Liver (tissue), 9 donors: ENCODE data around the gene SELENBP1. TPM values are rescaled to one million over a fixed set of nuclear protein-coding genes. Genes with fewer than 3 reads are reported as not detected.

Experiments used
- DNase-seq: peaks from one replicate; pipeline ENCODE4 v3.0.0-alpha.2; 2017; ENCODE audit warnings: low spot score
- H3K27ac ChIP-seq, 2 donors: one replicate each; pipeline ENCODE4 v1.7.0; 2013; ENCODE audit warnings: inconsistent platforms in 2 of 2, low read length in 2 of 2, control low read depth in 1 of 2, low read depth in 1 of 2, mild to moderate bottlenecking in 1 of 2
- H3K27me3 ChIP-seq, 4 donors: one replicate each; pipeline versions ENCODE4 v1.6.1 to v1.7.0; 2013; ENCODE audit warnings: low read length in 3 of 4, inconsistent platforms in 1 of 4, mild to moderate bottlenecking in 1 of 4, moderate library complexity in 1 of 4; ENCODE audit not compliant: control insufficient read depth in 4 of 4, insufficient read depth in 4 of 4
- H3K36me3 ChIP-seq, 4 donors: one replicate each; pipeline versions ENCODE4 v1.6.1 to v1.7.0; 2013; ENCODE audit warnings: low read length in 3 of 4, mild to moderate bottlenecking in 3 of 4, low read depth in 1 of 4, moderate library complexity in 1 of 4; ENCODE audit not compliant: control insufficient read depth in 4 of 4, insufficient read depth in 3 of 4
- H3K4me1 ChIP-seq, 4 donors: one replicate each; pipeline versions ENCODE4 v1.6.1 to v1.7.0; 2013; ENCODE audit warnings: low read length in 3 of 4, mild to moderate bottlenecking in 3 of 4, moderate library complexity in 1 of 4; ENCODE audit not compliant: control insufficient read depth in 4 of 4, insufficient read depth in 4 of 4
- H3K4me3 ChIP-seq, 3 donors: one replicate each; pipeline versions ENCODE4 v1.6.1 to v1.7.0; 2013; ENCODE audit warnings: low read length in 3 of 3, control low read depth in 1 of 3, low read depth in 1 of 3, mild to moderate bottlenecking in 1 of 3
- H3K9ac ChIP-seq, 2 donors: one replicate each; pipeline ENCODE4 v1.7.0; 2013; ENCODE audit warnings: low read length in 2 of 2, mild to moderate bottlenecking in 2 of 2, moderate library complexity in 2 of 2, control low read depth in 1 of 2, low read depth in 1 of 2
- H3K9me3 ChIP-seq, 4 donors: one replicate each; pipeline versions ENCODE4 v1.6.1 to v1.7.0; 2013; ENCODE audit warnings: low read length in 3 of 4; ENCODE audit not compliant: control insufficient read depth in 4 of 4
- CTCF ChIP-seq: fragments of 150-350 bp; IDR thresholded peaks from 2 replicates; pipeline ENCODE4 v1.5.1; 2017; ENCODE audit warnings: improper control_type of control experiment, low read depth, low read length; ENCODE audit not compliant: missing input control
- EGR1 ChIP-seq, 2 donors: IDR thresholded peaks; 2 replicates each; pipeline ENCODE4 v1.6.1; 2016 to 2018; ENCODE audit warnings: antibody characterized with exemption in 2 of 2, low read depth in 2 of 2
- FOXA1 ChIP-seq: IDR thresholded peaks from 2 replicates; pipeline ENCODE4 v1.6.1; 2016; ENCODE audit warnings: antibody characterized with exemption
- FOXA2 ChIP-seq: IDR thresholded peaks from 2 replicates; pipeline ENCODE4 v1.6.1; 2016; ENCODE audit warnings: antibody characterized with exemption
- GABPA ChIP-seq, 2 donors: IDR thresholded peaks in 1 of 2; conservative IDR thresholded peaks in 1 of 2; 2 replicates each; pipeline ENCODE4 v1.6.1; 2016; ENCODE audit warnings: antibody characterized with exemption in 2 of 2, mild to moderate bottlenecking in 1 of 2, moderate library complexity in 1 of 2
- HNF4A ChIP-seq, 2 donors: conservative IDR thresholded peaks; 2 replicates each; pipeline ENCODE4 v1.6.1; 2016; ENCODE audit warnings: antibody characterized with exemption in 2 of 2, mild to moderate bottlenecking in 2 of 2
- JUND ChIP-seq, 2 donors: IDR thresholded peaks; 2 replicates each; pipeline ENCODE4 v1.6.1; 2016; ENCODE audit warnings: antibody characterized with exemption in 2 of 2
- NR2F2 ChIP-seq: IDR thresholded peaks from 2 replicates; pipeline ENCODE4 v1.6.1; 2016; ENCODE audit warnings: antibody characterized with exemption
- RAD21 ChIP-seq, 2 donors: IDR thresholded peaks; 2 replicates each; pipeline ENCODE4 v1.6.1; 2016; ENCODE audit warnings: antibody characterized with exemption in 2 of 2, mild to moderate bottlenecking in 2 of 2
- REST ChIP-seq: IDR thresholded peaks from 2 replicates; pipeline ENCODE4 v1.6.1; 2016; ENCODE audit warnings: antibody characterized with exemption, mild to moderate bottlenecking
- TAF1 ChIP-seq: conservative IDR thresholded peaks from 2 replicates; pipeline ENCODE4 v1.6.1; 2016; ENCODE audit warnings: antibody characterized with exemption, mild to moderate bottlenecking
- YY1 ChIP-seq: IDR thresholded peaks from 2 replicates; pipeline ENCODE4 v1.6.1; 2016; ENCODE audit warnings: antibody characterized with exemption, mild to moderate bottlenecking
- WGBS: extraction: QIAGEN DNeasy Blood & Tissue Kit; methylation state at CpG from one replicate; pipeline ENCODE4 v1.1.7; 2013; 5-methylcytosine and 5-hydroxymethylcytosine counted together
- polyA plus RNA-seq, 2 donors: library from polyadenylated mRNA; stranded (reverse) in 1 of 2; unstranded in 1 of 2; fragments of 200-250 nt in 1 of 2; fragments of >200 nt in 1 of 2; fragmentation: Nextera tagmentation in 1 of 2; extraction: Ambion mirVana in 1 of 2; gene quantifications; one replicate each; pipeline versions ENCODE4 v1.2.1 to v1.2.3, GENCODE V29; 2013 to 2015
- total RNA-seq, 2 donors: library from RNA; depleted of rRNA; stranded (reverse); fragments of >200 nt; gene quantifications; one replicate each; pipeline ENCODE4 v1.2.3, GENCODE V29; 2014
- TF ChIP-seq, protein P1 (sequence below): IDR thresholded peaks from 2 replicates; pipeline ENCODE4 v1.6.1; 2016; ENCODE audit warnings: antibody characterized with exemption
- TF ChIP-seq, protein P2 (sequence below): IDR thresholded peaks from 2 replicates; pipeline ENCODE4 v1.6.1; 2016; ENCODE audit warnings: antibody characterized with exemption
- donor health status: healthy.
- donor health status: healthy.
- donor health status: healthy.
- donor health status: healthy.
- donor health status: healthy.

Gene SELENBP1
- total and polyA plus RNA-seq, 4 donors = 141 to 387 (median 181) TPM

DNA sequence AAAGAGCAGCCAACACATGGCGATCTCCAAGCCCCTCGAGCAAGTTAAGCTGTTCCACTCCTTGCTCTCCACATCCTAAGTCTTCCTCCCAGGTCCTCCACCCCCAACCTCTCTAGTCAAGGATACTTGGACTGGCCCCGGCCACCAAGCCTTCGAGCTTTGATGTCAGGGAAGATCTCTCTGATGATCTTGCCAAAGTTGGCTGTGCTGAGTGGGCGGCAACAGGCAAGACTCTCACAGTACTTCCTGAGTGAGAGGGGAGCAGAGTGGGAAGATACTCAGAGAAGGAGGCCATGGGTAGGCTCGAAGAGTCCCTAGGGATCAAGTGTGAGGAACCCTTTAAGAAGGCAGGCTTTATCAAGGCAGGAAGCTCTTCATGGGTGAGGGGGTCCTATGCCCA lies 28.2 kb downstream of the SELENBP1 start:
- Histone ChIP-seq H3K36me3 (peaks cover 0 to 24% (median 9%) of the 10 kb centered on the region in 4 donors), H3K9me3 (no peaks in the 10 kb centered on the region), H3K27me3 (no peaks in the 10 kb centered on the region), H3K4me3 (no peak overlapping the region), H3K9ac (no peak overlapping the region), H3K4me1 (peaks cover 0 to 13% (median 8%) of the 10 kb centered on the region in 4 donors), H3K27ac (no peak overlapping the region)
- 94% methylated on average over 6 of the region's 6 CpGs for WGBS
- DNase-seq = no peak
- no peak for TF ChIP-seq REST
- TF ChIP-seq JUND (IDR thresholded peaks at IDR 0.05) = no peak
- no peak for TF ChIP-seq RAD21 (IDR thresholded peaks at IDR 0.05)

DNA sequence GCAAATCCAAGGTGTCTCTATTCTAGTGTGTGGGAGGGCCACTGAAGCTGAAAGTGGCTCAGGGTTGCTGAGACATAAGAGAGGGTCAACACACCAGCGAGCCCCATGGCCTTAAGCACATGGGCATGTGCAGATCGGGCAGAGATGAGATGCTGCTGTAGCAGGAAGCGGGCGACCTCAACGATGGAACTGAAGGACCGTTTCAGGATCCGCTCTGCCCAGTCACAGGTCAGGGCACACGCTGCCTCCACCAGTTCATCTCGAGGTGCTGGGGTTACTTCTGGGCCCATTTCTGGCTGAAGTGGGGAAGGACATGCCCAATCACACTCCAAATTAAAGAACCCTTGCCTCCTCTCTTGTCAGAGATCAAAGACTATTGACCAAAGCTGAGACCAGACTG lies 28.9 kb downstream of the SELENBP1 start:
- H3K4me1 ChIP-seq = peaks cover 0 to 13% (median 8%) of the 10 kb centered on the region in 4 donors
- H3K27ac ChIP-seq = no peak overlapping the region
- peaks cover 0 to 24% (median 9%) of the 10 kb centered on the region in 4 donors for H3K36me3 ChIP-seq
- WGBS = 82% methylated on average over 9 of the region's 9 CpGs
- H3K9ac ChIP-seq = no peak overlapping the region
- no peak for TF ChIP-seq GABPA (IDR thresholded peaks at IDR 0.05 in 1 of 2, conservative IDR thresholded peaks at IDR 0.05 in 1 of 2)
- H3K9me3 ChIP-seq = no peaks in the 10 kb centered on the region
- no peak overlapping the region for H3K4me3 ChIP-seq
- DNase-seq = no peak
- no peaks in the 10 kb centered on the region for H3K27me3 ChIP-seq

DNA sequence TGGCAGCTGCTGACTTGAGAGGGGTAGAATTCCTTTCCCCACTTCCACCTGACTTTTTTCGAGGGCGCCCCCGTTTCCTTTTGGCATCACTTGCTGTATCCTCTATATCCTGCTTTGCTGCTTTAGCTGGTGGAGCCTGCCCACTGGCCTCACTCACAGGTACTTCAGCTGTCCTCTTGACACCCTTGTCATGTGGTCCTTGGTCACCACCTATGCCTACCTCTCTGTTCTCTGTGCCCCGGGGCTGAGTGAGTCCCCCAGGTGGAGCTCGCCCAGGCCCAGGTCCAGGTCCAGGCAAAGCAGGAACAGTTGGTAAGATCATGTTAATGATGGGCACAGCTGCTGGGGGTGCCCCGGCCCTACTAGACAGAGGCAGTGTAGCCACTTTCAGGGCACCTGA lies 29.9 kb downstream of the SELENBP1 start:
- Histone ChIP-seq H3K27ac (no peak overlapping the region), H3K9me3 (no peaks in the 10 kb centered on the region), H3K4me3 (no peak overlapping the region), H3K4me1 (peaks cover 0 to 13% (median 8%) of the 10 kb centered on the region in 4 donors), H3K36me3 (peaks cover 0 to 24% (median 9%) of the 10 kb centered on the region in 4 donors), H3K27me3 (no peaks in the 10 kb centered on the region), H3K9ac (no peak overlapping the region)
- WGBS = 90% methylated on average over 6 of the region's 6 CpGs
- TF ChIP-seq REST = no peak
- no peak for TF ChIP-seq TAF1
- TF ChIP-seq JUND (IDR thresholded peaks at IDR 0.05) = no peak
- no peak for TF ChIP-seq NR2F2
- TF ChIP-seq, protein P1, sequence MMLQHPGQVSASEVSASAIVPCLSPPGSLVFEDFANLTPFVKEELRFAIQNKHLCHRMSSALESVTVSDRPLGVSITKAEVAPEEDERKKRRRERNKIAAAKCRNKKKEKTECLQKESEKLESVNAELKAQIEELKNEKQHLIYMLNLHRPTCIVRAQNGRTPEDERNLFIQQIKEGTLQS = no peak
- TF ChIP-seq, protein P2, sequence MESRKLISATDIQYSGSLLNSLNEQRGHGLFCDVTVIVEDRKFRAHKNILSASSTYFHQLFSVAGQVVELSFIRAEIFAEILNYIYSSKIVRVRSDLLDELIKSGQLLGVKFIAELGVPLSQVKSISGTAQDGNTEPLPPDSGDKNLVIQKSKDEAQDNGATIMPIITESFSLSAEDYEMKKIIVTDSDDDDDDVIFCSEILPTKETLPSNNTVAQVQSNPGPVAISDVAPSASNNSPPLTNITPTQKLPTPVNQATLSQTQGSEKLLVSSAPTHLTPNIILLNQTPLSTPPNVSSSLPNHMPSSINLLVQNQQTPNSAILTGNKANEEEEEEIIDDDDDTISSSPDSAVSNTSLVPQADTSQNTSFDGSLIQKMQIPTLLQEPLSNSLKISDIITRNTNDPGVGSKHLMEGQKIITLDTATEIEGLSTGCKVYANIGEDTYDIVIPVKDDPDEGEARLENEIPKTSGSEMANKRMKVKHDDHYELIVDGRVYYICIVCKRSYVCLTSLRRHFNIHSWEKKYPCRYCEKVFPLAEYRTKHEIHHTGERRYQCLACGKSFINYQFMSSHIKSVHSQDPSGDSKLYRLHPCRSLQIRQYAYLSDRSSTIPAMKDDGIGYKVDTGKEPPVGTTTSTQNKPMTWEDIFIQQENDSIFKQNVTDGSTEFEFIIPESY = no peak
- TF ChIP-seq RAD21 (IDR thresholded peaks at IDR 0.05) = no peak
- TF ChIP-seq FOXA1 = no peak
- no peak for TF ChIP-seq HNF4A (conservative IDR thresholded peaks at IDR 0.05)
- TF ChIP-seq CTCF = no peak
- no peak for TF ChIP-seq YY1
- TF ChIP-seq EGR1 (IDR thresholded peaks at IDR 0.05; ENCODE audit: low read depth in 2 of 2) = no peak
- no peak for TF ChIP-seq FOXA2
- DNase-seq = no peak
